BLaER1 treated with 17β-estradiol and CSF1 and Interleukin-3, amounts not matched to agents 10 nM and 100 nM (cell line): Measurements from ENCODE around the gene PLOD3.

Experiments
- H3K27ac ChIP-seq, 11 experiments: shearing (Covaris generic); formaldehyde crosslinking; 2 replicates each; pipeline ENCODE4 v1.8.1; 2022
- H3K27me3 ChIP-seq, 11 experiments: shearing (Covaris generic); formaldehyde crosslinking; 2 replicates each; pipeline ENCODE4 v1.8.1; 2022
- H3K36me3 ChIP-seq, 11 experiments: shearing (Covaris generic); formaldehyde crosslinking; 2 replicates each; pipeline ENCODE4 v1.8.1; 2022
- H3K4me1 ChIP-seq, 10 experiments: shearing (Covaris generic); formaldehyde crosslinking; 2 replicates each; pipeline ENCODE4 v1.8.1; 2022
- H3K4me2 ChIP-seq, 11 experiments: shearing (Covaris generic); formaldehyde crosslinking; 2 replicates each; pipeline ENCODE4 v1.8.1; 2022
- H3K4me3 ChIP-seq, 10 experiments: shearing (Covaris generic); formaldehyde crosslinking; 2 replicates each; pipeline ENCODE4 v1.8.1; 2022
- H3K9ac ChIP-seq, 11 experiments: shearing (Covaris generic); formaldehyde crosslinking; 2 replicates each; pipeline ENCODE4 v1.8.1; 2022
- H3K9me3 ChIP-seq, 11 experiments: shearing (Covaris generic); formaldehyde crosslinking; replicated peaks in 1 of 11; 2 replicates each; pipeline ENCODE4 v1.8.1; 2022
- H4K20me1 ChIP-seq, 11 experiments: shearing (Covaris generic); formaldehyde crosslinking; 2 replicates each; pipeline ENCODE4 v1.8.1; 2022
- Cebpa-rat ChIP-seq, 11 experiments: shearing (Covaris generic); IDR thresholded peaks; 2 replicates each; pipeline ENCODE4 v1.8.1; 2022

The PLOD3 gene

DNA sequence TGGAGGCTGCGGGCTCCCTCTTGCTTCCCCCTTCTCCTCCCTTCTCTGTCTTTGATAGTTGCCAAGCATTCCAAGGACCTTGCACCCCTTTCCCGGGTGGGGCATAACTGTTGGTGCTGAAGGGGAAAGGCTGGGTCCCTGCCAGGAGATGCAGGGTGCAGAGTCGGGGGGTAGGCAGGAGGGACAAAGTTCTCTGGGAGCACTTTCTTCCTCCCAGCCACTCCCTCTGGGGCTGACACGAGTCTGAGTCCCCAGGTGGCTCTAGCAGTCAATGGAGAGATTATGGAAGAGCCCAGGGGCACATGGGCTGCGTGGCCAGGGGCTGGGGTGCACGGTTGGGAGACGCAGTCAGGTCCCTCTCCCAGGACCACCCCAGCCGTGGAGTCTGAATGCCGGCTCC is 18.1 kb upstream of the PLOD3 start:
- H3K27ac ChIP-seq = no peak overlapping the region
- H3K9ac ChIP-seq = peak overlapping the region in 5 of 11 experiments; percentile 48 to 84 (median 81); a peak in 8 of 22 replicates
- H3K9me3 ChIP-seq = no peaks in the 10 kb centered on the region
- no peaks in the 10 kb centered on the region for H3K27me3 ChIP-seq
- H4K20me1 ChIP-seq = peaks cover 0 to 73% (median 15%) of the 10 kb centered on the region in 11 experiments; a peak in 15 of 22 replicates
- H3K4me3 ChIP-seq = peak overlapping the region in 2 of 10 experiments; percentile 46 to 60; a peak in 3 of 20 replicates
- no peak for TF ChIP-seq Cebpa-rat (IDR thresholded peaks at IDR 0.05)
- H3K4me2 ChIP-seq = peak overlapping the region in 10 of 11 experiments; percentile 90 to 100 (median 98); a peak in 20 of 22 replicates
- H3K36me3 ChIP-seq = peaks cover 13 to 63% (median 30%) of the 10 kb centered on the region in 11 experiments; a peak in 20 of 22 replicates
- H3K4me1 ChIP-seq = peaks cover 55 to 65% (median 62%) of the 10 kb centered on the region in 10 experiments

DNA sequence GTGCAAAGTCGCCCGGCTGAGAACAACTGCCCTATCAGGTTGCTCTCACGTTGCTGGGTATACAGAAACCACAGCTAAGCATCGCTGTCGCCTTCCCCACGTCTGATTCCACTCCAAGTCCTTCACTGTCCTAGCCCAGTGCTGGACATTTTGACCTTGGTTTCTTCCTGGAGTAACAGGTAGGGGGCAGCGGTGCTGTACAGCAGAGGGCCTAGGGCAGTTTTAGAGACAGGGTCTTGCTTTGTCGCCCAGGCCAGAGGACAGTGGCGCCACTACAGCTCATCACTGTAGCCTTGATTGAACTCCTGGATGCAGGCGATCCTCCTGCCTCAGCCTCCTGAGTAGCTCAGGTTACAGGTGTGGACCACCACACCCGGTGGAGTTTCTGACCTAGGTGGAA is 17.7 kb upstream of the PLOD3 start:
- TF ChIP-seq Cebpa-rat (IDR thresholded peaks at IDR 0.05) = no peak
- H3K4me1 ChIP-seq = peaks cover 53 to 65% (median 61%) of the 10 kb centered on the region in 10 experiments
- no peaks in the 10 kb centered on the region for H3K27me3 ChIP-seq

DNA sequence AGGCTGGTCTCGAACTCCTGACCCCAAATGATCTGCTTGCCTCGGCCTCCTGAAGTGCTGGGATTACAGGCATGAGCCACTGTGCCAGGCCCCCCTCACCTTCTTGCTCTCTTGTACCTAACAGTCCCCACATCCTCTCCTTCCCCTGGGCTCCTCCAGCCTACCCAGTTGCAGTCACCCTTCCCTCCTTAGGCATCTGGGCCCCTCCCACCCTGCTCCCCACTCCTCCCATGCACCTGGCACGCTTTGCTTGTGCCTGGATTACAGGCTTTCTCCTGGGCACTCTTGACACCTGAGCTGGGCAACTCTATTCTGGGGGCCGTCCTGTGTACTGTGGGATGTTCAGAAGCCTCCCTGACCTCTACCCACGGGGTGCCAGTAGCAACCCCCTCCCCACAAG is 17.3 kb upstream of the PLOD3 start:
- H3K9ac ChIP-seq = no peak overlapping the region
- no peaks in the 10 kb centered on the region for H3K9me3 ChIP-seq
- no peak overlapping the region for H3K27ac ChIP-seq
- TF ChIP-seq Cebpa-rat (IDR thresholded peaks at IDR 0.05) = no peak
- no peak overlapping the region for H3K4me3 ChIP-seq
- H3K4me2 ChIP-seq = no peak overlapping the region; a peak in 2 of 22 replicates
- no peaks in the 10 kb centered on the region for H3K27me3 ChIP-seq
- peaks cover 6 to 57% (median 23%) of the 10 kb centered on the region in 11 experiments; a peak in 21 of 22 replicates for H3K36me3 ChIP-seq
- peaks cover 0 to 75% (median 15%) of the 10 kb centered on the region in 11 experiments; a peak in 15 of 22 replicates for H4K20me1 ChIP-seq
- peaks cover 49 to 63% (median 57%) of the 10 kb centered on the region in 10 experiments for H3K4me1 ChIP-seq

More for the DNA sequence above, 17.7 kb upstream of the PLOD3 start:
- H3K4me2 ChIP-seq = peak overlapping the region in 9 of 11 experiments; percentile 90 to 100 (median 98); a peak in 15 of 22 replicates
- no peaks in the 10 kb centered on the region for H3K9me3 ChIP-seq
- H3K9ac ChIP-seq = peak overlapping the region in 2 of 11 experiments; percentile 63 to 84; a peak in 2 of 22 replicates
- no peak overlapping the region for H3K27ac ChIP-seq
- H3K4me3 ChIP-seq = no peak overlapping the region
- H3K36me3 ChIP-seq = peaks cover 9 to 58% (median 25%) of the 10 kb centered on the region in 11 experiments; a peak in 20 of 22 replicates
- peaks cover 0 to 75% (median 15%) of the 10 kb centered on the region in 11 experiments; a peak in 15 of 22 replicates for H4K20me1 ChIP-seq

DNA sequence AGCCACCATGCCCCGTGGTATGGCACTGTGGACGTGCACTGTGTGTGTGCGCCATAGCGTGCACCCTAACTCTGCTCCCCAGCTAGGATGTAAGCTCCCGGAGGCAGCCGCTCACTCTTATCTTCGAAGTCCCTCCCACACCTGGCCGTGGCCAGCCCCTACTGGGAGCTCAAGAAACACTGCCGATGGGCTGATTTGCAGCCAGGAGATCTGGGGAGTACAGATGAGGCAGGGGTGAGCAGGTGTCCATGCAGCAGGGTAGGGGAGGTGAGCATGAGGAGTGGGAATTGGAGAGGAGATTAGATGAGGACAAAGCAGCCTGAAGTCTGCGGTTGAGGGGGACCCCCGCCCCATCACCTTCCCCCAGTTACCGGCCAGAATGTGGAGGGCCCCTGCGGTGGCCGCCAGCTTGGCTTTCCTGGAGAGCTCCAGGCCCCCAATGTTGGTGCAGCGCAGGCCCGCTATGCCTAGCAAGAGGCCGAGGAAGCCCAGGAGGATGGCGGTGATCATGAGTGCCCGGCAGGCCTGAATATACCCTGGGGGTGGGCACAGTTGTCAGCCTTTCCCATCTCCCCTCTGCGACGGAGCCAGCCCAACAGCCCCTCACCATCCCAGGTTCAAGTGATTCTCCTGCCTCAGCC is 16.6 kb upstream of the PLOD3 start:
- TF ChIP-seq Cebpa-rat (IDR thresholded peaks at IDR 0.05) = no peak
- Histone ChIP-seq H3K9me3 (no peaks in the 10 kb centered on the region), H3K27ac (no peak overlapping the region), H4K20me1 (peaks cover 0 to 75% (median 15%) of the 10 kb centered on the region in 11 experiments; a peak in 15 of 22 replicates), H3K4me2 (no peak overlapping the region), H3K4me3 (no peak overlapping the region), H3K4me1 (peaks cover 43 to 57% (median 51%) of the 10 kb centered on the region in 10 experiments), H3K36me3 (peaks cover 11 to 58% (median 26%) of the 10 kb centered on the region in 11 experiments; a peak in 19 of 22 replicates), H3K27me3 (no peaks in the 10 kb centered on the region), H3K9ac (no peak overlapping the region)

DNA sequence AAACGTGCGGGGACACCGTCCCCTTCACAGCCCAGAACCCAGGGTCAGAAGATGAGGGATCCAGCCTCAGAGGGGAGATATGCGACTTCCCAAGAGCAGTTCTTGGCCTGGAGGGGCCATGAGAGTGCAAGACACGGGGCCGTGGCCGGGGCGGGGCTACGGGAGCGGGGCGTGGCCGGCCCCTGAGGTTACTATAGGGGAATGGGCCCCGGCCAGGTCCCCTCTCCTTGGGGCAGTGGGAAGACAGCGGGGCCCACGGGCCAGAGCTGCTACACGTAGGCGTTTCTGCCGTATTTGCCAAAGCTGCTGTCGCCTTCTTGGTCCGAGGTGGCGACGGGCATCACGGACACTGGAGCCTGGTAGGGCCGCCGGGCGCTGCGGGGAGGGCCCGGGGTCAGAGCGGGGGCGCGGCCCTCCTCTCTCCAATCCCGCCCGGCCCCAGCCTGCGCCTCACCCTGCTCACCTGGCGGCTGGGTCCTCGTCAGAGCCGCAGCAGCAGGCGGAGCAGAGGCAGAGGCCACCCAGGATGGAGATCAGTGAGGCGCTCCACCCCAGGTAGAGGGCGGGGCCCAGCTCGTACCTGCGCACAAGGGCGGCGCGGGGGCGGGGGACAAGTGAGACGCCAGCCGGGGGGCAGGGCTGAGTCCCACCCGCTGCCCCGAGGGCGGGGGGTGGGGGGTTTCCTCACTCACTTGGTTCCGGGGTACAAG is 14.9 kb upstream of the PLOD3 start:
- Histone ChIP-seq H3K4me1 (peaks cover 26 to 42% (median 37%) of the 10 kb centered on the region in 10 experiments), H3K4me2 (no peak overlapping the region), H4K20me1 (peaks cover 0 to 73% (median 15%) of the 10 kb centered on the region in 11 experiments; a peak in 14 of 22 replicates), H3K9me3 (no peaks in the 10 kb centered on the region), H3K36me3 (peaks cover 19 to 69% (median 42%) of the 10 kb centered on the region in 11 experiments), H3K9ac (no peak overlapping the region), H3K27ac (no peak overlapping the region), H3K27me3 (no peaks in the 10 kb centered on the region), H3K4me3 (no peak overlapping the region)
- TF ChIP-seq Cebpa-rat (IDR thresholded peaks at IDR 0.05) = no peak

DNA sequence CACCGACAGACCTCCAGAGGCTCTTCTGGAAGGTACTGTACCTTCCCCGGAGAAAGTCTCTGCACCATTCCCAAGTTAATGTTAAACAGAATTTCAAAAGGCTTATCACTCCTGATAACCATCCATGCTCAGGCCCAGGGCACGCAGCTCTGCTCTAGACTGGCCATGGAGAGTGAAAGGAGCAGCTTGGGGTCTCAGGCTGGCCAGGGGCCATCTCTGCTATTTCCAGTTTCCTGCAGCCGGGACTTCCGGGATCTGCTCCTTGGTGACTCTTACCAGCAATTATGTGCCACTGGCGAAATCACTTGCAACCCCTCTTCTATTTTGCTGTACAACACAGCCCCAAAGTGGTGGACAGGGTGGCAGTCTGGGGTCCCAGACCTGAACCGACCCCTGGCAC is 14.3 kb upstream of the PLOD3 start:
- Histone ChIP-seq H3K27ac (no peak overlapping the region), H3K4me3 (no peak overlapping the region), H3K27me3 (no peaks in the 10 kb centered on the region), H3K4me2 (no peak overlapping the region), H3K9ac (no peak overlapping the region), H3K36me3 (peaks cover 23 to 76% (median 48%) of the 10 kb centered on the region in 11 experiments), H3K9me3 (no peaks in the 10 kb centered on the region), H4K20me1 (peaks cover 0 to 74% (median 15%) of the 10 kb centered on the region in 11 experiments; a peak in 13 of 22 replicates), H3K4me1 (peaks cover 20 to 42% (median 36%) of the 10 kb centered on the region in 10 experiments; a peak in 19 of 20 replicates)
- TF ChIP-seq Cebpa-rat (IDR thresholded peaks at IDR 0.05) = no peak

- peaks cover 0 to 64% (median 18%) of the 10 kb centered on the region in 11 experiments; a peak in 14 of 22 replicates for H4K20me1 ChIP-seq
- peak overlapping the region in 2 of 11 experiments; percentile 6 to 26; a peak in 3 of 22 replicates for H3K9ac ChIP-seq
- H3K9me3 ChIP-seq = no peaks in the 10 kb centered on the region
- no peak overlapping the region for H3K27ac ChIP-seq
- H3K4me3 ChIP-seq = no peak overlapping the region
- H3K4me1 ChIP-seq = peaks cover 9 to 41% (median 33%) of the 10 kb centered on the region in 10 experiments; a peak in 19 of 20 replicates
- TF ChIP-seq Cebpa-rat (IDR thresholded peaks at IDR 0.05) = no peak
- peak overlapping the region in 7 of 11 experiments; percentile 0 to 48 (median 32); a peak in 10 of 22 replicates for H3K4me2 ChIP-seq
- H3K27me3 ChIP-seq = no peaks in the 10 kb centered on the region
- peaks cover 59 to 87% (median 77%) of the 10 kb centered on the region in 11 experiments for H3K36me3 ChIP-seq
Observed at GRCh38 chr7:101226721-101227120, 9.3 kb upstream of the PLOD3 start.

GRCh38 chr7:101225650-101226049 is 8.3 kb upstream of the PLOD3 start:
- TF ChIP-seq Cebpa-rat (IDR thresholded peaks at IDR 0.05) = no peak
- Histone ChIP-seq H3K9me3 (no peaks in the 10 kb centered on the region), H3K9ac (no peak overlapping the region), H3K27me3 (no peaks in the 10 kb centered on the region), H3K4me3 (no peak overlapping the region), H3K4me2 (peak overlapping the region in 5 of 11 experiments; percentile 2 to 25 (median 9); a peak in 5 of 22 replicates), H3K36me3 (peaks cover 57 to 94% (median 79%) of the 10 kb centered on the region in 11 experiments), H3K27ac (no peak overlapping the region), H3K4me1 (peaks cover 11 to 46% (median 33%) of the 10 kb centered on the region in 10 experiments; a peak in 19 of 20 replicates), H4K20me1 (peaks cover 0 to 67% (median 22%) of the 10 kb centered on the region in 11 experiments; a peak in 16 of 22 replicates)
